HG02571 (cell line): Measurements from ENCODE around the gene CDKN2C.

Source experiments
- ATAC-seq: cut with Tn5 transposase; IDR thresholded peaks from one replicate; pipeline ENCODE4 v1.9.1; 2021; ENCODE audit warnings: mild to moderate bottlenecking, moderate library complexity; ENCODE audit not compliant: unreplicated experiment

The CDKN2C gene

DNA sequence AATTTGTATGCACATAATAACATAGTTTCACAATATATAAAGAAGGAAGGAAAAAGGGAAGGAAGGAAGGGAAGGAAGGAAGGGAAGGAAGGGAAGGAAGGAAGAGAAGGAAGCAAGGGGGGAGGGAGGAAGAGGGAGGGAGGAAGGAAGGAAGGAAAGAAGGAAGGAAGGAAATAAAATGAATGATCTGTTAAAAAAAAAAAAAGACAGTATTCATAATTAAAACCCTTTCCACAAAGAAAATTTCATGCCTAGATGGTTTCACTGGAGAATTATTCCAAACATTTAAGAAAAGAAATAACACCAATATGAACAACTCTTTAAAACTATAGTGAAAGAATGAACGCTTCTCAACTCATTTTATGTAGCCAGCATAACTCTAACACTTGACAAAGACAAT, 44.8 kb downstream of the CDKN2C start:
- no peak for ATAC-seq

DNA sequence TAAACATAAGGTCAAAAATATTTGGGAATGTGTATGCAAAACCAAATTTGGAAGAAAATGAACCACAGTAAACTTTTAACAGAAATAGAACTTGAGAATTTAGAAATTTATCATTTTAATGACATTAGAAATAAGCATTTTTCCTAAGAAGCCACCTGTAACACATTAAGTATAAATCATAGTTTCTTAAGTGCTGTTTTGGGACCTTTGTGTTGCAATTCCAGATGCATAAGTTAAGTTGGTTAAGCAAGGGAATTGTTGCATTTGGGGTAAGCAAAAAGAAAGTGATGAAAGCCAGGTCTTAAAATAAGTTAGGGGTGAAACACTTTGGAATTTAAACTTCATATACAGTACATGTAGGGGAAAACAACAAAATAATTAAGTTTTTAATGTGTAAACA, 49.8 kb downstream of the CDKN2C start:
- ATAC-seq: no peak
